Stimulated activated CD8-positive, alpha-beta memory T cell treated with anti-CD3 and anti-CD28 coated beads, Interleukin-7, amount 100 ng/mL, for 1 hour (primary cell): ENCODE data around the gene CYTH3.

Experiments
- DNase-seq, 2 donors: peaks; one replicate each; pipeline ENCODE4 v3.0.0-alpha.2; 2020; ENCODE audit warnings: low read depth in 2 of 2

The CYTH3 gene

GRCh38 chr7:6256677-6257535, 15.5 kb downstream of the CYTH3 start:
- DNase-seq, result no peak

- no peak for DNase-seq
Observed at GRCh38 chr7:6256109-6256483, 16.3 kb downstream of the CYTH3 start.

- no peak for DNase-seq
Observed at GRCh38 chr7:6254866-6255265, 17.6 kb downstream of the CYTH3 start.

GRCh38 chr7:6252748-6253147, 19.7 kb downstream of the CYTH3 start:
- no peak for DNase-seq

GRCh38 chr7:6252341-6252746, 20.1 kb downstream of the CYTH3 start:
- DNase-seq, result no peak

- no peak for DNase-seq
Observed at GRCh38 chr7:6251653-6252052, 20.8 kb downstream of the CYTH3 start.

- no peak for DNase-seq
Observed at GRCh38 chr7:6250364-6250833, 22.0 kb downstream of the CYTH3 start.

- no peak for DNase-seq
Observed at GRCh38 chr7:6249043-6249442, 23.4 kb downstream of the CYTH3 start.

- no peak for DNase-seq
Observed at GRCh38 chr7:6248581-6248980, 23.8 kb downstream of the CYTH3 start.

GRCh38 chr7:6246251-6246917, 26.0 kb downstream of the CYTH3 start:
- DNase-seq, result no peak

- DNase-seq, result no peak
Observed at GRCh38 chr7:6244021-6244420, 28.4 kb downstream of the CYTH3 start.

- no peak for DNase-seq
Observed at GRCh38 chr7:6243168-6243567, 29.3 kb downstream of the CYTH3 start.

- no peak for DNase-seq
Observed at GRCh38 chr7:6242561-6242960, 29.9 kb downstream of the CYTH3 start.

GRCh38 chr7:6241607-6241973, 30.8 kb downstream of the CYTH3 start:
- no peak for DNase-seq

GRCh38 chr7:6238309-6238925, 34.0 kb downstream of the CYTH3 start:
- no peak for DNase-seq

GRCh38 chr7:6237730-6238129, 34.7 kb downstream of the CYTH3 start:
- no peak for DNase-seq

GRCh38 chr7:6237011-6237410, 35.4 kb downstream of the CYTH3 start:
- no peak for DNase-seq

GRCh38 chr7:6235029-6235871, 37.2 kb downstream of the CYTH3 start:
- DNase-seq, result no peak

- no peak for DNase-seq
Observed at GRCh38 chr7:6234384-6234783, 38.0 kb downstream of the CYTH3 start.

GRCh38 chr7:6232534-6232933, 39.9 kb downstream of the CYTH3 start:
- DNase-seq, result no peak

GRCh38 chr7:6232116-6232515, 40.3 kb downstream of the CYTH3 start:
- no peak for DNase-seq

- DNase-seq, result no peak
Observed at GRCh38 chr7:6231184-6231583, 41.2 kb downstream of the CYTH3 start.
